HG03521 (cell line): ENCODE measurements around the gene SIGLECL1.

Experiments
- ATAC-seq: cut with Tn5 transposase; IDR thresholded peaks from one replicate; pipeline ENCODE4 v1.9.1; 2021; ENCODE audit warnings: mild to moderate bottlenecking, moderate library complexity; ENCODE audit not compliant: unreplicated experiment

Gene SIGLECL1

GRCh38 chr19:51252306-51253079 is 1.6 kb downstream of the SIGLECL1 start:
- no peak for ATAC-seq

GRCh38 chr19:51253088-51253806 is 2.4 kb downstream of the SIGLECL1 start:
- no peak for ATAC-seq

GRCh38 chr19:51256155-51256625 is 5.3 kb downstream of the SIGLECL1 start:
- no peak for ATAC-seq

GRCh38 chr19:51257471-51257870 is 6.6 kb downstream of the SIGLECL1 start:
- no peak for ATAC-seq

- ATAC-seq, result no peak
Measured at GRCh38 chr19:51258165-51259160, 7.6 kb downstream of the SIGLECL1 start.

- no peak for ATAC-seq
Measured at GRCh38 chr19:51259348-51260245, 8.7 kb downstream of the SIGLECL1 start.

GRCh38 chr19:51263808-51264207 is 12.9 kb downstream of the SIGLECL1 start:
- ATAC-seq, result no peak

- ATAC-seq, result no peak
Measured at GRCh38 chr19:51271067-51271466, 20.2 kb downstream of the SIGLECL1 start.

- ATAC-seq, result no peak
Measured at GRCh38 chr19:51272183-51272810, 21.4 kb downstream of the SIGLECL1 start.

GRCh38 chr19:51274049-51274770 is 23.3 kb downstream of the SIGLECL1 start:
- ATAC-seq, result no peak

GRCh38 chr19:51277112-51277511 is 26.2 kb downstream of the SIGLECL1 start:
- no peak for ATAC-seq

GRCh38 chr19:51282335-51282734 is 31.5 kb downstream of the SIGLECL1 start:
- no peak for ATAC-seq

GRCh38 chr19:51285682-51286081 is 34.8 kb downstream of the SIGLECL1 start:
- no peak for ATAC-seq

- no peak for ATAC-seq
Measured at GRCh38 chr19:51289635-51290034, 38.8 kb downstream of the SIGLECL1 start.

GRCh38 chr19:51292971-51293370 is 42.1 kb downstream of the SIGLECL1 start:
- no peak for ATAC-seq

- no peak for ATAC-seq
Measured at GRCh38 chr19:51293571-51294210, 42.8 kb downstream of the SIGLECL1 start.

GRCh38 chr19:51294211-51294976 is 43.5 kb downstream of the SIGLECL1 start:
- no peak for ATAC-seq

- no peak for ATAC-seq
Measured at GRCh38 chr19:51294977-51295375, 44.1 kb downstream of the SIGLECL1 start.
